Nephron (organoid): ENCODE data around the gene PNLIPRP2.

ENCODE experiments used
- H3K27ac Mint-ChIP-seq, 3 experiments: 2 replicates each; pipeline ENCODE4 v1.8.0; 2020; ENCODE audit warnings: mixed read lengths in 3 of 3, mild to moderate bottlenecking in 2 of 3, moderate library complexity in 1 of 3
- H3K27me3 Mint-ChIP-seq: 2 replicates; pipeline ENCODE4 v1.8.0; 2021; ENCODE audit warnings: low read depth, mild to moderate bottlenecking, moderate library complexity, mixed read lengths
- H3K36me3 Mint-ChIP-seq: 2 replicates; pipeline ENCODE4 v1.8.0; 2020; ENCODE audit warnings: low read depth, mixed read lengths
- H3K4me1 Mint-ChIP-seq: 2 replicates; pipeline ENCODE4 v1.8.0; 2020; ENCODE audit warnings: mixed read lengths
- H3K4me3 Mint-ChIP-seq, 3 experiments: 2 replicates each; pipeline ENCODE4 v1.8.0; 2020; ENCODE audit warnings: mild to moderate bottlenecking in 3 of 3, mixed read lengths in 3 of 3, moderate library complexity in 2 of 3
- H3K9me3 Mint-ChIP-seq: 2 replicates; pipeline ENCODE4 v1.8.0; 2020; ENCODE audit warnings: mixed read lengths
- CTCF ChIP-seq, 3 experiments: fragments of 200-600 bp; sonication (generic); IDR thresholded peaks; one replicate each; pipeline ENCODE4 v1.5.0; 2021; ENCODE audit warnings: antibody characterized with exemption in 3 of 3; ENCODE audit not compliant: unreplicated experiment in 3 of 3

The PNLIPRP2 gene

DNA sequence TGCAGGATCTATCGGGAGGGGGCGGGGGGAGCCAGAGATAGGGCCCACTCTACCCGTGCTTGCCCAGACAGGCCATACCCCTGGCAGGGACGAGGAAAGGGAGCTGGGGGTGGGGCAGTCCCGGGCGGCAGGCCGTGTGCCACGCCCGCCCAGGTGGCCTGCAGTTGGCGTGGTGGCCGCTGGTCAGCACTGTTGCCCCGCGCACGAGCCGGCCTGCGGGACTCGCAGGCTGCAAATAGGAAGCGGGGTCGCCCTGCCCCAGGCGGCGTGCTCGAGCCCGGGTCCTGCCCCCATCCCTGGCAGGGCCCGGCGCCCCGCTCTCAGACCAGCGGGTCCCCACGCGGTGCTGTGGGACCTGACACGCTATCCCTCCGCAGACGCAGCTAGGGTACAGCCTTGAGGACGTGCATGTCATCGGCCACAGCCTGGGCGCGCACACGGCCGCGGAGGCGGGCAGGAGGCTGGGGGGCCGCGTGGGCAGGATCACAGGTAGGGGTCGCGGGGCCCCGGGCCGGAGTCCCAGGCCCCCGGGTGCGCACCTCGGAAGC, 6.7 kb downstream of the PNLIPRP2 start:
- peak; percentile 70 to 78 (median 73) for TF ChIP-seq CTCF (IDR thresholded peaks at IDR 0.05; ENCODE audit: unreplicated experiment in 3 of 3)
- H3K9me3 Mint-ChIP-seq = no peaks in the 10 kb centered on the region
- peaks cover 49% of the 10 kb centered on the region for H3K27me3 Mint-ChIP-seq
- no peaks in the 10 kb centered on the region for H3K36me3 Mint-ChIP-seq
- no peak overlapping the region for H3K27ac Mint-ChIP-seq
- H3K4me1 Mint-ChIP-seq = no peaks in the 10 kb centered on the region
- H3K4me3 Mint-ChIP-seq = peak overlapping the region in 1 of 3 experiments; percentile 31

- no peaks in the 10 kb centered on the region for H3K9me3 Mint-ChIP-seq
Observed at GRCh38 chr10:116629340-116629739, 8.6 kb downstream of the PNLIPRP2 start.

GRCh38 chr10:116630020-116630419, 9.3 kb downstream of the PNLIPRP2 start:
- Mint-ChIP-seq H3K27ac (no peak overlapping the region), H3K4me1 (no peaks in the 10 kb centered on the region), H3K27me3 (peaks cover 43% of the 10 kb centered on the region), H3K4me3 (no peak overlapping the region), H3K9me3 (no peaks in the 10 kb centered on the region), H3K36me3 (no peaks in the 10 kb centered on the region)
- no peak for TF ChIP-seq CTCF (IDR thresholded peaks at IDR 0.05; ENCODE audit: unreplicated experiment in 3 of 3)

More at GRCh38 chr10:116629340-116629739, 8.6 kb downstream of the PNLIPRP2 start:
- no peaks in the 10 kb centered on the region for H3K4me1 Mint-ChIP-seq
- no peak overlapping the region for H3K4me3 Mint-ChIP-seq
- no peak overlapping the region for H3K27ac Mint-ChIP-seq
- no peaks in the 10 kb centered on the region for H3K36me3 Mint-ChIP-seq
- no peak for TF ChIP-seq CTCF (IDR thresholded peaks at IDR 0.05; ENCODE audit: unreplicated experiment in 3 of 3)
- H3K27me3 Mint-ChIP-seq = peaks cover 49% of the 10 kb centered on the region

- TF ChIP-seq CTCF (IDR thresholded peaks at IDR 0.05; ENCODE audit: unreplicated experiment in 3 of 3) = no peak
Observed at GRCh38 chr10:116631871-116632295, 11.1 kb downstream of the PNLIPRP2 start.

GRCh38 chr10:116632596-116633215, 12.0 kb downstream of the PNLIPRP2 start:
- H3K36me3 Mint-ChIP-seq = no peaks in the 10 kb centered on the region
- no peak for TF ChIP-seq CTCF (IDR thresholded peaks at IDR 0.05; ENCODE audit: unreplicated experiment in 3 of 3)
- H3K9me3 Mint-ChIP-seq = no peaks in the 10 kb centered on the region
- peaks cover 24% of the 10 kb centered on the region for H3K27me3 Mint-ChIP-seq
- H3K4me3 Mint-ChIP-seq = no peak overlapping the region
- H3K27ac Mint-ChIP-seq = no peak overlapping the region
- no peaks in the 10 kb centered on the region for H3K4me1 Mint-ChIP-seq

More at GRCh38 chr10:116631871-116632295, 11.1 kb downstream of the PNLIPRP2 start:
- Mint-ChIP-seq H3K9me3 (no peaks in the 10 kb centered on the region), H3K27me3 (peaks cover 28% of the 10 kb centered on the region), H3K4me3 (no peak overlapping the region), H3K4me1 (no peaks in the 10 kb centered on the region), H3K36me3 (no peaks in the 10 kb centered on the region), H3K27ac (no peak overlapping the region)

DNA sequence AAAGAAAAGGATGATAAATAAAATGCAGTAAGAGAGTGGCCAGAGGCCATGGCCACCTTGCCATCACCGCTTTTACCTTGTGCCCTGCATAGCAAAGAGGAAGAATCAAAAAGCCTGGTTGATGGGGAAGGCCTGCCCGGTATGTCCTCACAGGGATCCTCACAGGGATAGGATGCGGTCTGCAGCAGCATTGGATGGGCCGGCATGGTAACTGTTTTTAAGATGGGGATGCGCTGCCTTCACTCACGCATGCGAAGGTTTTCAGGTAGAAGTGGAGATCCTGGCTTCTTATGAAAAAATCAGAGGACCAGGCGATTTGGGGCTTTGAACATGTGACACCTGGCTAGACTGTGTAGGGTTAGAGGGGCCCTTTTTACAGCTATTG, 12.5 kb downstream of the PNLIPRP2 start:
- no peak overlapping the region for H3K27ac Mint-ChIP-seq
- no peak for TF ChIP-seq CTCF (IDR thresholded peaks at IDR 0.05; ENCODE audit: unreplicated experiment in 3 of 3)
- no peaks in the 10 kb centered on the region for H3K4me1 Mint-ChIP-seq
- no peaks in the 10 kb centered on the region for H3K36me3 Mint-ChIP-seq
- no peak overlapping the region for H3K4me3 Mint-ChIP-seq
- H3K27me3 Mint-ChIP-seq = peaks cover 22% of the 10 kb centered on the region
- no peaks in the 10 kb centered on the region for H3K9me3 Mint-ChIP-seq
